DMS153 treated with DMSO at 0.1 percent for 48 hours (cell line): ENCODE results near the gene CCR4.
A peak's percentile ranks its signal among the peaks of the same experiment; 100 is the strongest.
"Not testable (repeated sequence)": the region's sequence is repeated elsewhere in the genome, so short reads cannot be mapped to it uniquely, and the experiment has no call there.

Experiments used
- DNase-seq: peaks from one replicate; lab custom pipeline; 2025; ENCODE audit not compliant: unreplicated experiment; lab: John Stamatoyannopoulos, UW

The CCR4 gene

DNA sequence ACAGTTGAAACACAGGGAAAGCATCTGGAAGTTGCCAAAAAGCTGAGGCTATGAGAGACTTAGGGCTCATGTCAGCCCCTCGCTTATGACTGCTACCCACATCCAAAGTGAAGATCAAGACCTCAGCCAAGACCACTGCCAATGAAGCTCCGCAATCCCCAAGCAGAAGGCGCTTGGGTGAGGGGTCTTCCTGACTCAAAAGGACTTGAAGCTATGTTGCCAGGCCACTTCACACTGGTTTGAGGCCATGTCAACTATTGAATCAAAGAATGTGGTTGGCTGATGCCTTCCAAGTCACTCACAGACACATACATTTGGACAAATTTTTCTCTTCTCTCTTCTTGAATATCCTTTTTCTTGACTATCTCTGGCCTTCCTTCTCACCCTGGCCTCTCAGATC, 928 bp upstream of the CCR4 start:
- no peak for DNase-seq

DNA sequence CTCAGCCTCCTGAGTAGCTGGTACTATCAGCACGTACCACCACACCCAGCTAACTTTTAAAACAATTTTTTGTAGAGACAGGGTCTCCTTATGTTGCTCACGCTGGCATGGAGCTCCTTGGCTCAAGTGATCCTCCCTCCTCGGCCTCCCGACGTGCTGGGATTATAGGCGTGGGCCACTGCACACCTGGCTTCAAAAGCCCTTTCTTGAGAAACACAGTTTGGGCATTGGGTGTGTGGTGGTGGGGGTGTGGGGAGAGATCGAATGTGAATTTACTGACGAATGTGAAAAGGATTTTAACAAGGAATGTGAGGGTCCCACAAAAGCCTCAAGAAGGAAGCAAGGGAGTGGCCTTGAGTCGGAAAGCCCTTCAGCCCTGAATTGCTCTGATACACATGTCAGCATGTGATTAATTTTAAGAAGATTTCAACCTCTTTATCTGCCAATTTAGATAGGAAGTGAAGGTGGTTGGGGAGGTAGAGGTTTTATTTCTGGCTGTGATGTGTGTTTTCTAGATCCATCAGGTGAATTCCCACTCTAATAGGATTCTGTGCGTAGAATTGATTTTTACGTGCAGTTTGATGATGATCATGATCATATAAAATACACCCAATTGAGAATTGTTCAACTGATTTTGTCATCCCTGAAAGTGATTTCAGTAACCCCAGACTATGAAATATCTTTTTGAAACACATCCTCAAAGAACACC, 1.1 kb downstream of the CCR4 start:
- DNase-seq = no peak

DNA sequence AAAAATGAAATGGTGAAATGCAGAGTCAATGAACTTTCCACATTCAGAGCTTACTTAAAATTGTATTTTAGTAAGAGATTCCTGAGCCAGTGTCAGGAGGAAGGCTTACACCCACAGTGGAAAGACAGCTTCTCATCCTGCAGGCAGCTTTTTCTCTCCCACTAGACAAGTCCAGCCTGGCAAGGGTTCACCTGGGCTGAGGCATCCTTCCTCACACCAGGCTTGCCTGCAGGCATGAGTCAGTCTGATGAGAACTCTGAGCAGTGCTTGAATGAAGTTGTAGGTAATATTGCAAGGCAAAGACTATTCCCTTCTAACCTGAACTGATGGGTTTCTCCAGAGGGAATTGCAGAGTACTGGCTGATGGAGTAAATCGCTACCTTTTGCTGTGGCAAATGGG, 3.1 kb downstream of the CCR4 start:
- no peak for DNase-seq

DNA sequence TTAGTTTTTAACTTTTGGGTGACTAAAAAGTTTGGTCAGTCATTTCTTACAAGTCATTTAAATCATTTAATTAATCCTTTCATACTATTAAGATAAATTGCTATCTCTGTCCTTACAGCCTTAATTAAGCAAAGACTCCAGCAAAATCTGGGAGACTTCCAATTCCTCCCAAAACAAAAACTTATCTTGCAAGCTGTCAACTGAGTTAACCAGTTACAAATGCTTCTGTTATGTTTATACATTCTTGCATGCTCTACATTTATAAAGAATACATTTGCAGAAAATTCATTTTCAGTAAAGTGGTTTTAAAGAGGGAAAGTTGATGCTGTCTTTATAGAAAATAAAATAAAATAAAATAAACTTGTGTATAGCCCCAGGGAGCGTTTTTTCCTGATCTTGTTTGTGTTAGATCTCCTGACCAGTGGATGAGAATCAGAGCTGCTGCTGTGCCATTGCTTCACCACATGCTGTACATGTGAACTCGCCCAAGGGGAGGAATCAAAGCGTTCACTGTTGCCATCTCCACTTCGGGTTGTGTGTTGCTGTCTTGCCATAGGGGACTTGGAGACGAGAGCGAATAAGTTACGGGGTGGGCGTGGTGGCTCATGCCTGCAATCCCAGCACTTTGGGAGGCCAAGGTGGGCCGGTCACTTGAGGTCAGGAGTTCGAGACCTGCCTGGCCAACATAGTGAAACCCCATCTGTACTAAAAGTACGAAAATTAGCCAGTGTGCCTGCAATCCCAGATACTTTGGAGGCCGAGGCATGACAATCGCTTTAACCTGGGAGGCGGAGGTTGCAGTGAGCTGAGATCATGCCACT, 5.5 kb downstream of the CCR4 start:
- no peak for DNase-seq

DNA sequence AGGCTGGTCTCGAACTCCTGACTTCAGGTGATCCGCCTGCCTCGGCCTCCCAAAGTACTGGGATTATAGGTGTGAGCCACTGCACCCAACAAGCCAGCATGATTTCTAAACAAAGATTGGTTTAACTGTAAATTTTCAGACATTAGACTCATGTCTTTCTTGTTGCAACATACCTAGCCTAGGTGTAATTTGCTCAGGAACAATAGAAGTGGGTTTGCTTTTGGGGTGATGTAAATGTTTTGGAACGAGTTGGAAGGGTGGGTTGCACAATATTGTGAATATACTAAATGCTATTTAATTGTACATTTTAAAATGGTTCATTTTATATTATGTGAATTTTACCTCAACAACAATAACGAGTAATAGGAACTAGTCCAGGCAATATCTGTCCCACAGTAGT, 7.1 kb downstream of the CCR4 start:
- no peak for DNase-seq

DNA sequence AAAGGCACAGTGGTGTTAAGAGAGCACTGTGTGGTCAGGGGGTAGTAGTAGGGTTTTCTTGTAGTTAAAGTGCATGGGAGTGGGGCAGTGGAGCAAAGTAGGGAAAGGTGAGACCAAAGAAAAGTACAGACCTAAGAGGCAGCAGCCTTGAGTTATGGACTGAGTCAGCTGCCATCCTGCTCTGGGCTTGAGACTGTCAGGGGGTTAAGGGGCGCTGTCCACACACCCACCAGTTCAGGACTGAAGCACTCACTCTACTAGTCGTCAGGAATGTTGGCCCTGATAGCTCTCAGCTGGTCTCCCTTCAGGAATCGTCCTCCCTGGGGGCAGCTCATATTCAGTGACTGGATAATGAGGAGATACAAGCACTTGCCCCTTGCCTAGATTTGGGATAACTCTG, 7.9 kb downstream of the CCR4 start:
- DNase-seq = no peak

DNA sequence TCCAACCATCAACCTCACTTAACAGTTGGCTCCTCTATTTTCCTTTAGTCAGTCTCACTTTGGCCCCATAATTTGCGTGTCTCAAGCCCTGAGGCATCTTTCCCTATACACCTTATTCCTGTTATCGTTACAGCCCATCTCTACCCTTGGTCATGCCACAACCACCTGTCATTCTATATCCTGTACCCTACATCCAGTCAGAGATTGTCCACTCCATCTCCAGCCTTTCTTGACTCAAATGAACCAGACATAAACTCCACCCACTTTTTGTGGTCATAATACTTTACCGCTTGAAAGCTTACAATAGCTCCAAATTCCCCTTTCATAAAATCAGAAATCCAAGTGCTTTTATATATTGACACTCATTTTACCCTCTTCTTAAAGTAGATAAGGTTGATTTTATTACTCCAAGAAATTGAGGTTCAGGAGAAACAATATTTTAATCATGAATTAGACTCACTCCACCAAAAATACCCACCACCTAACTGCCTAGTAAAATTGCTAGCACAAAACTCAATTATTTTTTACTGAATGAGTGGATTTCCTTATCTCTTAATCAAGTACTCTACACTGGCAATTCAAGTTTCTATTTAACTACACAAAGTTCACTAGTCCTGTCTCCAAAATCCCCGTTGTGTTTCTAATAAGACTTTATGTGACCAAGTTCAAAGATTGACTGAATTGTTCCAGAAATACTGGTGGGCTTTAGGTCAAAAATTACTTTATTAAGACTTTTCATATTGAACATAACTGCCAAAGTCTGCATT, 9.1 kb downstream of the CCR4 start:
- DNase-seq = no peak

DNA sequence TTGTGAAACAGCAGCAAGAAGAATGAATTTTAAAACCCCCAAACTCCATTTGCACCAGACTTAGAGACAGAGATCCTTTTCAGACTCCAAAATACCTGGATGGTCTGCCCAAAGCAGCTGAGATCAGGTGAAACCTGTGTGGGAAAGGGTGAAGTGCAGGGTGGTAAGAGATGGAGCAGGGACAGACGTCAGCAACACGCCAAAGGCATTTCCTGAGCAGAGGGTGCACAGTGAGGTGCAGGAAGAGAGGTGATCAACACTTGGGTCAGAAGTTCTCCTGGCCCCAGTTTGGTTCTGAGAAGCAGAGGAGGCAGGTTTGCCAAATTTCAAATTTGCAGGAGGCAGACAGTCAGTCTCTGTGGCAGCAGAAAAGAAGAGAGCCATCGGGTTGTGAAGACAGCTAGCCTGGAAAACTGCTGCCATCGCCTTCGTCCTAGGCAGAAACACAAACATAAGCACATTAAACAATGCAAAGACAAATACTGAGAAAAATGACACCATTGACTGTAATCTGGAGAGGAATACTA, 9.8 kb downstream of the CCR4 start:
- no peak for DNase-seq

DNA sequence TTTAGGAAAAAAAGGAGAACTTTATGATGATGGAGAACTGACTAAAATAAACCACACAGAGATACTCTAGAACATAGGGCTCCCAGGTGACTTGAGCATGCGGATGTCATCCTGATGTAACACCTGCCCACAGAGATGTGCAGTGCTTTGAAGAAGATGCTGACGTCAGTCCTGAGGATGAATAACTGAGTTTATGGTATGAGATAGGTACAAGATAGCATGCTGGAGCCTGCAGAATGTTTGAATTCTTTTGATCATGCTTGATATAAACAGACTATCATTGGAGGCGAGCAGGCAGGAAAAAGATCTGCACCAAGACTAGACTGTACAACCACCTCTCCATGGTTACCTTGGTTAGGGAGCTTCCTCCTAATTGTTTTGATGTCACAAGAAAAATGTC, 12.4 kb downstream of the CCR4 start:
- DNase-seq = no peak

DNA sequence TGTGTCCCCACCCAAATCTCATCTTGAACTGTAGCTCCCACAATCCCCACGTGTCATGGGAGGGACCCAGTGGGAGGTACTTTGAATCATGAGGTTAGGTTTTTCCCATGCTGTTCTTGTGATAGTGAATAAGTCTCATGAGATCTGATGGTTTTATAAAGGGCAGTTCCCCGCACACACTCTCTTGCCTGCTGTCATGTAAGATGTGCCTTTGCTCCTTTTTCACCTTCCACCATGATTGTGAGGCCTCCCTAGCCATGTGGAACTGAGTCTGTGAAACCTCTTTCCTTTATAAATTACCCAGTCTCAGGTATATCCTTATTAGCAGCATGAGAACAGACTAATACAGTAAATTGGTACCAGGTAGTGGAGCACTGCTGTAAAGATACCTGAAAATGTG, 13.3 kb downstream of the CCR4 start:
- DNase-seq = not testable (repeated sequence)

DNA sequence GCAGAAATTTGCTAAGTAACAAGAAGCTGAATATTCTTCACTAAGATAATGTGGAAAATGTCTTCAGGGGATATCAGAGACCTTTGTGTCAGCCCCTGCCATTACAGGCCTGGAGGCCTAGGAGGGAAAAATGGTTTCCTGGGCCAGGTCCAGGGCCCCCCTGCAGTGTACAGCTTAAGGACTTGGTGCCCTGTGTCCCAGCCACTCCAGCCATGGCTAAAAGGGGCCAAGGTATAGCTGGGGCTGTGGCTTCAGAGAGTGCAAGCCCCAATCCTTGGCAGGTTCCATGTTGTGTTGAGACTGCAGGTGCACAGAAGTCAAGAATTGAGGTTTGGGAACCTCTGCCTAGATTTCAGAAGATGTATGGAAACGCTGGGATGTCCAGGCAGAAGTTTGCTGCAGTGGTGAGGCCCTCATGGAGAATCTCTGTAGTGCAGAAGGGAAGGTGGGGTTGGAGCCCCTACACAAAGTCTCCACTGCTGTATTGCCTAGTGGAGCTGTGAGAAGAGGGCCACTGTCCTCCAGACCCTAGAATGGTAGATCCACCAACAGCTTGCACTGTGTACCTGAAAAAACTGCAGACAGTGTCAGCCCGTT, 14.3 kb downstream of the CCR4 start:
- DNase-seq = not testable (repeated sequence)

DNA sequence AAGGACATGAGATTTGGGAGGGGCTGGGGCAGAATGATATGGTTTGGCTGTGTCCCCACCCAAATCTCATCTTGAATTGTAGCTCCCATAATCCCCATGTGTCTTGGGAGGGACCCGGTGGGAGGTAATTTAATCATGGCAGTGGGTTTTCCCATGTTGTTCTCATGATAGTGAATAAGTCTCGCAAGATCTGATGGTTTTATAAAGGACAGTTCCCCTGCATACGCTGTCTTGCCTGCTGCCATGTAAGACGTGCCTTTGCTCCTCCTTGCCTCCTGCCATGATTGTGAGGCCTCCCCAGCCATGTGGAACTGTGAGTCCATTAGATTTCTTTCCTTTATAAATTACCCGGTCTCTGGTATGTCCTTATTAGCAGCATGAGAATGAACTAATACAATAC, 15.2 kb downstream of the CCR4 start:
- DNase-seq = not testable (repeated sequence)

DNA sequence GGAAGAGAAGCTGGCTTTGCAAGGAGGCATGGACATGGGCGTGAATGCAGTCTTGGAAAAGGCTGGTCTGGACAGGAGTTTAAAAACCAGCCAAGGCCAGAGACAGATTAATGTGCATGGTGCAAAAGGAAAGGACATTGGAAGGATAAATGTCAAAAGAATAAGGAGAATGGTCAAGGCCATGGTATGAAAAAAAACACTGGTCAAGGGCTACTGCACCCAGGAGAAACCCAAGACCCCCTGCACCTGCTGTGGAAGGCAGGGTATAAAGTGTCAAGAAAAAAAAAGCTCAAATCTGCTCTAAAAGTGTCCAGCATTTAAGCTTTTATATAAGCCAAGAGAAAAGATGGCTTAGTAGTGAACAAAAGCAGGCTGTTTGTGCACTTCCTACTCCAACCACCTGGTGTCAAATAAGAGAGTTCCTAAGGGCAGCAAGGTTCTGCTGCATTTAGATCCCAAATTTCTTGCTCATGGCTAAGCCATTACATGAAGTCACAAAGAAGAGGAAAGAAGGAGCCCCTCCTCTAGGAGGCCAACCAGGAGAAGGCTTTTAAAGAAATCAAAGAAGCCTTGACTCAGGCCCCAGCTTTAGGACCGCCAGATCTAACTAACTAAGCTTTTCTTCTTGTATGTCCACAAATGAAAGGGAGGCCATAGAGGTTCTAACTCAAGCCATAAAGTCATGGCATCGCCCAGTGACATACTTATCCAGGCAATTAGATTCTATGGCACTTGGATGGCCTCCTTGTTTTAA, 16.9 kb downstream of the CCR4 start:
- DNase-seq = no peak

DNA sequence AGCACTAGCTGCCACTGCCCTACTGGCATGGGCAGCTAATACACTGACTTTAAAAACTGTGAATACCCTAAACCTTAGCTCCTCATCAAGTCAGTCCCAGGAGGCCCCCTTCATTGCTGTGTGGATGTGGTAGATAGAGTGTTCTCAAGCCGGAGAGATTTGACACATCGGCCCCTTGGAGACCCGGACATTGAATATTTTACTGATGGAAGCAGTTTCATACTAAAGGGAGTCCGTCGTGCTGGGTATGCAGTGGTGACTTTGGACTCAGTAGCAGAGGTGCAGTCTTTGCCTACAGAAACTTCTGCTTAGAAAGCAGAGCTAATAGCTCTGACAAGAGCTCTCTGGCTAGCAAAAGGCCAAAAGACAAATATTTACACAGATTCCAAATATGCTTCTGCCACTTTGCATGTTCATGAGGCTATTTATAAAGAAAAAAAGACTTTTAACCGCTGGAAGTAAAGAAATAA, 17.5 kb downstream of the CCR4 start:
- no peak for DNase-seq

DNA sequence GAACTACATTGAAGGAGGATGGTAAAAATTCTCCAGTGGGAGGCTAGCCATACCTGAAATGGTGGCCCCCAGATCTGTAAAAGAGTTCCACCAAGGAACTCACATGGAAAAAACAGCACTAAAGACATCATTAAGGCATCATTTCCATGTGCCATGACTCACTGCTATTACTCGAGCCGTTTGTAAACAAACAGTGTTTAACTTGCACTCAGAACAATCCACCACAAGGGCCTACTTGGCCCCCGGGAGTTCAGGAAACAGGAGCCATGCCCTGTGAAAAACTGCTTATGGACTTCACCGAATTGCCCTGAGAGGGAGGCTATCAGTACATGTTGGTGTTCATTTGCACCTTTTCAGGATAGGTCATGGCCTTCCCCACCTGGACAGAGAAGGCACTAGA, 18.2 kb downstream of the CCR4 start:
- peak; percentile 13 for DNase-seq

DNA sequence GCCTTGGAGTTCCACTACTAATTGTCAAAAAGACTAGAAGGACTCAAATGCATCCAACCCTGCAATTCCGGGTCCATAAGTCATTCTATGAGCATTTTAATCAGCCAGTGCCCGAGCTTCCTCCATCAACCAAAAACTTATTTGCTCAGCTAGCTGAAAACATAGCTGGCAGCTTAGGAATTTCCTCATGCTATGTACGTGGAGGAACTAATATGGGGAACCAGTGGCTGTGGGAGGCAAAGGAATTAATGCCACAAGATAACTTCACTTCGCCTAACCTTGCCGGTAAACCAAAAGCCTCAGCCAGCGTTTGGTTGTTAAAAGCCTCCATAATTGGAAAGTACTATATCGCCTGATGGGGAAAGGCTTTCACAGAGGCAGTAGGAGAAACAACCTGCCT, 19.8 kb downstream of the CCR4 start:
- not testable (repeated sequence) for DNase-seq

DNA sequence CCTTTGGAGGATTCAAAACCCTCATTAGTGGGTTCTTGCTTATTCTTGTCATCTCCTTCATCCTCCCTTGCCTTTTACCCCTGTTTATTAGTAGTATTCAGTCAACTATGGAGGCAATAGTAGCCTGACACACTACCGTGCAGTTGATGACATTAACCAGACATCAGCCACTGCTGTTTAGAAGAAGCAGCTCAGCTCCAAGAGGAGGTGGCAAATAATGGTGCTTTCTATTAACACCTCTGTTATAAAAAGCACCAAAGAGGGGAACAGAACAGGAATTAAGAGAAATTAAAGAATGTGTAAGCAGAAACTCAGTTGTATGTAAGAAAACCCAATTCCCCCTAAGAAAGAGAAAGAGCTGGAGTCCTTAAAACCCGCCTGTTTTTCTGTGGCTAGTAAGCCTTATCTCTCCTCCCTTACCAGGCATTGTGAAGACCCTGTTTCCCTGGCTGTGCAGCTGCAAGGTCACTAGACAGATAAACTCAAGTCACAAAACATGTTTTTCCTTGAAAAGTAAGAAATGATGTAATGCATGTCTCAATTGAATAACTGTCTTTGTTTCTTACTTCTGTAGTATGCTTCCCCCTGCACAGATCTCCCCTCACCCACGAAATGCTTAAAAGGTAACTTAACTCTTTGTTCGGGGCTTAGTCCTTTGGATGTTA, 21.2 kb downstream of the CCR4 start:
- DNase-seq = no peak

DNA sequence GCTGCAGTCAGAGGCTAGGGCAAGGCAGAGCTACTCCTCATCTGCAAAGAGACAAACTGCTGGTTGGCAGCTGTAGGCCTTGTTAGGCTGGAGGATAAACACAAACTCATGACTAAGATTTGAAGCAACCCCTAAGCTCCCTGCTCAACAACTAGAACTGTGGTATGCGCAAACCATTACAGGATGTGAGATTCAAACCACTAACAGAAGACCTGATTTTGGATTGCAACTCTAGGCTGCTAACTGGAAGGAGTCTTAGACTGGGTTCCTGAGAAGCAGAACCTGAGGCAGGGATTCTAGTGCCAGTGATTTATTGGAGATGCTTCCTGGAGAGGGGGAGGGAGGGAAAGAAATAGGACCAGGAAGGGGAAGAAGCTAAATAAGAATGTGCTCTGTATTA, 22.5 kb downstream of the CCR4 start:
- no peak for DNase-seq

DNA sequence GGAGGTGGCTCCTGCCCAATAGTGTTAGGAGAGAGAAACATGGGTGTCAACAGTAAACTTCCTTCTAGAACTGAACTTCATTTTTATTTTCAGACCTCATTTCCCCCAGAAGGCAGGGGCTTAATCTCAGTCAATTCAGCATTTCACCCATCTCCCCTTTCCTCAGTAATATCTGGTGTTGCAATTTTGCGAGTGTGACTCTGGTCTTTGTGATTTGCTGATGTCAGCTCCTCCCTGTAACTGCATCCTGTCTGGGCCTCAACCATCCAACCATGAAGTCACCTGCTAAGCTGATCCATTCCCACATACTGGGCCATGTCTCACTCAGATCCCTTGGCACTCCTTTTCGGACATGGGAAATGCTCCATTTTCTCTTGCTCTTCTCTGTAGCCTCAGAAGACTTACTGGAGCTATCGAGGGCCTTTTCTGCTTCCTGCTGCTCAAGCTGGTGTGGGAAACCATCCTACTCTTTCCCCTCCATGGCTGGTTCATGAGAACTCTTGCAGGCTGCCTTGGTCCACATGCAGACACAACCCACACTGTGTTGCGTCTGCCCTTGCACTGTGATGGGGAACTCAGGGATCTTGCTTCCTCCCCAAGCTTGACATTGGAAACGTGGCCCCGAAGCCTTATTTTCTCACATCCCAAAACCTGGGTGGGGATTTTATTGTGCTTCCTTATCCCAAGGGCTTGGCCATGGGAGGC, 24.6 kb downstream of the CCR4 start:
- no peak for DNase-seq
